ENCODE measurements around the gene TMIGD1.

The TMIGD1 gene

DNA sequence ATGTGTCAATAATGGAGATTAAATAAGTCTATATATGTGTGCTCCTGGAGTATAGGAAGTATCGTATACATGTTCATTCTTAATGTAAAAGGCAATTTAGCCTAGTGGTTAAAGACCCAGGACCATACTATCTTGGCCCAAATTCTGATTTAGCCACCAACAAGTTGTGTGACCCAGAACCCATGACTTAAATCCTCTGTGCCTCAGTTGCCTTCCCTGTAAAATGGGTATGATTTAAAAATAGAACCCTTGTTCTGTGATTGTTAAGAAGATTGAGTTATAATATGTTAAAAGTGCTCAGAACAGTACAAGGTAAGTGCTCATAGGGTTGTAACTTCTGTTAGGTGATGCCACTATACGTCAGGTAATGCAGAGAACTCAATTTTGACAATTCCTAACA lies 23.3 kb downstream of the TMIGD1 start:
- H3K4me1 ChIP-seq (ENCODE audit: insufficient read depth, low read length), result peaks cover 4% of the 10 kb centered on the region

DNA sequence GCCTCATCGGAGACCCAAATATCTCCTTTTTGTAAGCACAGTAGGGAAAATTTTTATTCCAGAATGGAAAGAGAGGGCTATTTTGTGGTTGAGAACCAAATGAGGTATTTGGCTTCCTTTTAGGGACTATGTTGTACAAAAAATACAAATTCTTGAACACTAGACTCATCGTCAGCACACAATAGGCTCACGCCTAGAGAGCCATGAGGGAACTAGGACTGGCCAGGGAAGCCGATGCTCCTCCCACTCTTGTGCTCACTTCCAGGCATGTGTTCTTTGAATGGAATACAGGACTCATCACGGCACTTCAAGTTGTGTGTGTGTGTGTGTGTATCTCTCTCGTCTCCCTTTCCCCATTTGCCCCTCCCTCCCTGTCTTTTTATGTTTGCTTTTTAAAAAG lies 24.3 kb downstream of the TMIGD1 start:
- Histone ChIP-seq H2AFZ (ENCODE audit: low read depth, low read length) (no peak overlapping the region), H3K9me3 (ENCODE audit: low read length) (no peaks in the 10 kb centered on the region), H3K4me3 (ENCODE audit: low read length) (no peak overlapping the region), H3K4me1 (ENCODE audit: insufficient read depth, low read length) (peaks cover 4% of the 10 kb centered on the region), H3K36me3 (ENCODE audit: insufficient read depth, low read length) (no peaks in the 10 kb centered on the region), H3K27me3 (ENCODE audit: insufficient read depth, low read length) (peaks cover 7% of the 10 kb centered on the region)

More for the DNA sequence above, 23.3 kb downstream of the TMIGD1 start:
- H3K4me3 ChIP-seq (ENCODE audit: low read length), result no peak overlapping the region
- H3K27me3 ChIP-seq (ENCODE audit: insufficient read depth, low read length), result peaks cover 16% of the 10 kb centered on the region
- no peaks in the 10 kb centered on the region for H3K9me3 ChIP-seq (ENCODE audit: low read length)
- H2AFZ ChIP-seq (ENCODE audit: low read depth, low read length), result no peak overlapping the region
- no peaks in the 10 kb centered on the region for H3K36me3 ChIP-seq (ENCODE audit: insufficient read depth, low read length)

DNA sequence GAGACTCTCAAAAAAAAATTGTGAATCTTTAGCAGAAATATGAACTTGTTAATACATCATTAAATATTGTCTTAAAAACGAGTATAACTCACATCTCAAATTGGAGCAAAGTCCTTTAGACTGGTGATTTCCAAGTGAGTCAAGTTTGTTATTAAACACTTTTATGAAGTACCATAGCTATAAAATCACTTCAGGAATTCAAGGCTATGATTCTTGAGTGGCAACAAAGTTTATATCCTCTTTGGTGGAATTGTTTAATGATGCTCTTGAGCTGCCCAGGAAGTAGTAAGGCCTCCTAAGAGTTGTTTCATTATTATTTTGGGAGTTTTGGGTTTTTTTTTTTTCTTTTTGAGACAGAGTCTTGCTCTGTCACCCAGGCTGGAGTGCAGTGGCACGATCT lies 25.5 kb downstream of the TMIGD1 start:
- Histone ChIP-seq H3K9me3 (ENCODE audit: low read length) (no peaks in the 10 kb centered on the region), H3K27me3 (ENCODE audit: insufficient read depth, low read length) (peaks cover 2% of the 10 kb centered on the region), H3K4me1 (ENCODE audit: insufficient read depth, low read length) (peaks cover 4% of the 10 kb centered on the region), H3K4me3 (ENCODE audit: low read length) (no peak overlapping the region), H3K36me3 (ENCODE audit: insufficient read depth, low read length) (no peaks in the 10 kb centered on the region), H2AFZ (ENCODE audit: low read depth, low read length) (no peak overlapping the region)

GRCh38 chr17:30304778-30305177 lies 29.1 kb downstream of the TMIGD1 start:
- H3K4me3 ChIP-seq (ENCODE audit: low read length), result no peak overlapping the region
- H3K9me3 ChIP-seq (ENCODE audit: low read length), result peaks cover 4% of the 10 kb centered on the region
- H2AFZ ChIP-seq (ENCODE audit: low read depth, low read length), result no peak overlapping the region
- no peaks in the 10 kb centered on the region for H3K36me3 ChIP-seq (ENCODE audit: insufficient read depth, low read length)
- H3K27me3 ChIP-seq (ENCODE audit: insufficient read depth, low read length), result no peaks in the 10 kb centered on the region
- peaks cover 4% of the 10 kb centered on the region for H3K4me1 ChIP-seq (ENCODE audit: insufficient read depth, low read length)

- no peaks in the 10 kb centered on the region for H3K36me3 ChIP-seq (ENCODE audit: insufficient read depth, low read length)
- peaks cover 3% of the 10 kb centered on the region for H3K27me3 ChIP-seq (ENCODE audit: insufficient read depth, low read length)
- H3K4me1 ChIP-seq (ENCODE audit: insufficient read depth, low read length), result no peaks in the 10 kb centered on the region
- H3K4me3 ChIP-seq (ENCODE audit: low read length), result no peak overlapping the region
- H3K9me3 ChIP-seq (ENCODE audit: low read length), result peaks cover 4% of the 10 kb centered on the region
- H2AFZ ChIP-seq (ENCODE audit: low read depth, low read length), result no peak overlapping the region
Observed at GRCh38 chr17:30302241-30302640, 31.6 kb downstream of the TMIGD1 start.

DNA sequence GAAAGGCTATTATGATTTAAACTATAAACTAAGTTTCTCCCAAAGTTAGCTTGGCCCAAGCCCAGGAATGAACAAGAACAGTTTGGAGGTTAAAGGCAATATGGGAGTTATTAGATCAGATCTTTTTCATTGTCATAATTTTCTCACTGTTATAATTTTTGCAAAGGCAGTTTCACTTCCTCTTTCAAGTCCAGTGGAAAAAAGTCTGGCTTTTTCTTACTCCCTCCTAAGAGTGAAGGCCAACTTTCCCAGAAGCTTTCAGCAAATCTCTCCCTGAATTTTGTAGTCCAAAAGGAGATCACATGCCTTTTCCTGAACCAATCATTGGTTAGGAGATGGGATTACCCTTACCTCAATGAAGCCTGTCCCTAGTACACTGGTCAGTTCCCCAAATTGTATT lies 33.0 kb downstream of the TMIGD1 start:
- no peak overlapping the region for H2AFZ ChIP-seq (ENCODE audit: low read depth, low read length)
- H3K4me1 ChIP-seq (ENCODE audit: insufficient read depth, low read length), result no peaks in the 10 kb centered on the region
- H3K4me3 ChIP-seq (ENCODE audit: low read length), result no peak overlapping the region
- H3K36me3 ChIP-seq (ENCODE audit: insufficient read depth, low read length), result no peaks in the 10 kb centered on the region
- H3K27me3 ChIP-seq (ENCODE audit: insufficient read depth, low read length), result peaks cover 3% of the 10 kb centered on the region
- H3K9me3 ChIP-seq (ENCODE audit: low read length), result peaks cover 4% of the 10 kb centered on the region

DNA sequence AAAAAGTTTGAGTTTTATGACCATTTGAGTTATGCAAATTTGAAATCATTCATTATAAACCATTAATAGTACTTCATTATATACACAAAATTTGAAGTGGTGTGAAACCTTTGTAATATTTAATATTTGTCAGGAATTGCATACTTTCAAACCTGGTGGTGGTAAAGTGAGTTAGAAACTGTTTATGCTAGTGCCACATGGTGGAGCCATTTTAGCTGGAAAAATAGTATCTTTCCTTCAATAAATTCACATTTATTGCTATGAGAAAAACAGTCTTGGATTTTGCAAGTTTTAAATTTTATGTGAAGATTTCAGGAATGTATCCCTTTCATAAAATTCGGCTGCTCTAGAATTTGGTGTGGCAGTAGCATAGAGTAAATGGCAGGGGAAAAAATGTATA lies 34.9 kb downstream of the TMIGD1 start:
- peaks cover 4% of the 10 kb centered on the region for H3K9me3 ChIP-seq (ENCODE audit: low read length)
- H3K27me3 ChIP-seq (ENCODE audit: insufficient read depth, low read length), result peaks cover 11% of the 10 kb centered on the region

DNA sequence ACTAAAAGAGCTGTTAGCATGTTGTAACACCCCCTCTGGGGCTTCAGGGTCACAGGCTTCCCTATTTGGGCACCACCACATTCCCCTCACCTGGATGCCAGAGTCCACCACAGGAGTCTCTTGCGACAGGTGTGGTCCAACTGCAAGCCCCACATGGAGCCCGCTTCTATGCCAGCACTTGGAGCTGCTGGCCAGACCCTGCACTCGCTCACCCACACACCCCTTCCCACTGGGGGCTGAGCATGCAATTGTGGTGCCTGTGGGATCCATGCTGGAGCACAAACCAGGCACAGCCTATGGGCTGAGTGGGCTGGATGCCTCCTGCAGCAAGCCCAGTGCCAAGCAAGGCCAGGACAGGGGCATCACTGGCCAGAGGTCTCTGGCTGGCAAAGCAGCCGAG lies 36.1 kb downstream of the TMIGD1 start:
- peaks cover 4% of the 10 kb centered on the region for H3K9me3 ChIP-seq (ENCODE audit: low read length)

More for the DNA sequence above, 34.9 kb downstream of the TMIGD1 start:
- no peak overlapping the region for H3K4me3 ChIP-seq (ENCODE audit: low read length)
- H2AFZ ChIP-seq (ENCODE audit: low read depth, low read length), result no peak overlapping the region
- no peaks in the 10 kb centered on the region for H3K4me1 ChIP-seq (ENCODE audit: insufficient read depth, low read length)
- H3K36me3 ChIP-seq (ENCODE audit: insufficient read depth, low read length), result no peaks in the 10 kb centered on the region

DNA sequence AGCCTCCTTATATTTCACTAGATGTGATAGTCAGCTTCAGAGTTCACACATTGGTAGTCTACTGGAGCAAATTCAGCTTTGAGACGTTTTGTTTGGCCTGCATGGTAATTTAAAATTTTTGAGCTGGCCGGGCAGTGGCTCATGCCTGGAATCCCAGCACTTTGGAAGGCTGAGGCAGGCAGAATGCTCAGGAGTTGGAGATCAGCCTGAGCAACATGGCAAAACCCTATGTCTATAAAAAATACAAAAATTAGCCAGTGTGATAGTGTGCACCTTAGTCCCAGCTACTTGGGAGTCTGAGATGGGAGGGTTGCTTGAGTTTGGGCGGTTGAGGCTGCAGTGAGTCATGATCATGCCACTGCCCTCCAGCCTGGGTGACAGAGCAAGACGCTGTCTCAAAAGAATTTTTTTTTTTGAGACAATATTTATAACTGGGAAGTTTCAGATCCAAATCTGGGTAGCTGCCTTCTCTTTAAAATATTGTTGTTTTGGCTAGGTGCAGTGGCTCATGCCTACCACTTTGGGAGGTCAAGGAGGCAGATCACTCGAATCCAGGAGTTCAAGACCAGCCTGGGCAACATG lies 37.3 kb downstream of the TMIGD1 start:
- H3K4me1 ChIP-seq (ENCODE audit: insufficient read depth, low read length), result no peaks in the 10 kb centered on the region
- H2AFZ ChIP-seq (ENCODE audit: low read depth, low read length), result no peak overlapping the region
- H3K36me3 ChIP-seq (ENCODE audit: insufficient read depth, low read length), result no peaks in the 10 kb centered on the region
- H3K9me3 ChIP-seq (ENCODE audit: low read length), result peaks cover 4% of the 10 kb centered on the region
- peaks cover 24% of the 10 kb centered on the region for H3K27me3 ChIP-seq (ENCODE audit: insufficient read depth, low read length)
- no peak overlapping the region for H3K4me3 ChIP-seq (ENCODE audit: low read length)

More for the DNA sequence above, 36.1 kb downstream of the TMIGD1 start:
- Histone ChIP-seq H3K36me3 (ENCODE audit: insufficient read depth, low read length) (no peaks in the 10 kb centered on the region), H3K4me1 (ENCODE audit: insufficient read depth, low read length) (no peaks in the 10 kb centered on the region), H2AFZ (ENCODE audit: low read depth, low read length) (no peak overlapping the region), H3K4me3 (ENCODE audit: low read length) (no peak overlapping the region), H3K27me3 (ENCODE audit: insufficient read depth, low read length) (peaks cover 17% of the 10 kb centered on the region)

- Histone ChIP-seq H2AFZ (ENCODE audit: low read depth, low read length) (peak overlapping the region; percentile 90), H3K4me3 (ENCODE audit: low read length) (peak overlapping the region; percentile 67), H3K27me3 (ENCODE audit: insufficient read depth, low read length) (peaks cover 22% of the 10 kb centered on the region)
Observed at GRCh38 chr17:30292286-30292858, 41.5 kb downstream of the TMIGD1 start.

GRCh38 chr17:30291543-30292285 lies 42.1 kb downstream of the TMIGD1 start, which contains the start of gene BLMH:
Gene BLMH, minus strand, starts transcription at chr17:30291944. Its CDS starts 125 bp downstream, at chr17:30291819.
- H3K36me3 ChIP-seq (ENCODE audit: insufficient read depth, low read length), result peaks cover 16% of the 10 kb centered on the region
- peak within 1 kb of the TSS; percentile 90 for H2AFZ ChIP-seq (ENCODE audit: low read depth, low read length)
- H3K9me3 ChIP-seq (ENCODE audit: low read length), result no peaks in the 10 kb centered on the region
- peaks cover 14% of the 10 kb centered on the region for H3K4me1 ChIP-seq (ENCODE audit: insufficient read depth, low read length)
- peaks cover 20% of the 10 kb centered on the region for H3K27me3 ChIP-seq (ENCODE audit: insufficient read depth, low read length)
- peak within 1 kb of the TSS; percentile 67 for H3K4me3 ChIP-seq (ENCODE audit: low read length)

More at GRCh38 chr17:30292286-30292858, 41.5 kb downstream of the TMIGD1 start:
- H3K4me1 ChIP-seq (ENCODE audit: insufficient read depth, low read length), result peaks cover 14% of the 10 kb centered on the region
- no peaks in the 10 kb centered on the region for H3K9me3 ChIP-seq (ENCODE audit: low read length)
- peaks cover 10% of the 10 kb centered on the region for H3K36me3 ChIP-seq (ENCODE audit: insufficient read depth, low read length)

DNA sequence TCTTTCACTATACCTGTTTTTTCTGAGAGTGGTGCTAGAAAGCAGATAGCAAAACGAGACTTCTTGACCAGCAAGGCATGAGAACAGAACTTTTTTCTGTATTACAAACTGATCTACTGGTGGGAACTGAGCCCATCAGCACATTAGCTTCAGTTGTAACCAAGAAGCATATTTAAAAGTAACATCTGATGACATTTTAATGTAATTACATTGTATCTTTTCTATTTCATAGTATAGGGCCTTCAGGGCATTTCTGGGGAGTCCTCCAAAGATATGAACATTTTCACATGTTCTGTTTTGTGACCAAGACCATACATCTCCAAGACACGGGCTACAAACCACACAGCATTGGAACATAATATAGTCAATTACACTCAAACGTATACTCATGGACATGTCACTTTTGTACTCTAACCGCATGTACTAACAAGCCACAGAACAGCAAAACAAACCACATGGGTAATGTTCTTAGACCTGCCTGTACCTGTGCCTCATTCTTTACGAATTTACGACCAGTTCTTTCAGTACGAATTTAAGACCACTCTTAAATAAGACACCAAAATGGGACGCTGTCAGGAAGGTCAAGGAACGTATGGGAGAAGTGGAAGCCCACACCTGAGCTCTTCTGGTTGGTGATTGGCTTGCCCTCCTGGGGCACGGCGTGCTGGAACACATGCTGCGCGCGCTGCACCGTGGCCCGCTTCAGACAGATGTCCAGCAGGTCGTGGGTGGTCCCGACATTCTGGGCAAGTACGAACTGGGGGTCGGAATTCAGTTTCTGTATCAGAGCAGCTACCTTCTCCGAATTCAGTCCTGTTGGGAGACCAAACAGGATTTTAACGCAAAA lies 42.9 kb downstream of the TMIGD1 start:
- Histone ChIP-seq H3K27me3 (ENCODE audit: insufficient read depth, low read length) (peaks cover 20% of the 10 kb centered on the region), H2AFZ (ENCODE audit: low read depth, low read length) (peak overlapping the region; percentile 90), H3K9me3 (ENCODE audit: low read length) (no peaks in the 10 kb centered on the region), H3K4me1 (ENCODE audit: insufficient read depth, low read length) (peaks cover 14% of the 10 kb centered on the region), H3K36me3 (ENCODE audit: insufficient read depth, low read length) (peaks cover 20% of the 10 kb centered on the region), H3K4me3 (ENCODE audit: low read length) (peak overlapping the region; percentile 67)
